Sigmoid colon (tissue), 7 donors: ENCODE results near the gene HAVCR1. TPM values are rescaled to one million over a fixed set of nuclear protein-coding genes. Genes with fewer than 3 reads are reported as not detected.
"Not testable (repeated sequence)": the region's sequence is repeated elsewhere in the genome, so short reads cannot be mapped to it uniquely, and the experiment has no call there.

Source experiments
- DNase-seq: peaks from one replicate; pipeline ENCODE4 v3.0.0-alpha.2; 2019
- H3K27ac ChIP-seq, 4 donors: fragments of 200-600 bp; sonication (generic); one replicate each; pipeline ENCODE4 v1.5.1; 2016 to 2019; ENCODE audit warnings: mild to moderate bottlenecking in 1 of 4
- H3K27me3 ChIP-seq, 3 donors: fragments of 200-600 bp; sonication (generic); one replicate each; pipeline ENCODE4 v1.5.1; 2019; ENCODE audit warnings: mild to moderate bottlenecking in 1 of 3
- H3K36me3 ChIP-seq, 4 donors: fragments of 200-600 bp; sonication (generic); one replicate each; pipeline ENCODE4 v1.5.1; 2016 to 2019
- H3K4me1 ChIP-seq, 4 donors: fragments of 200-600 bp; sonication (generic); one replicate each; pipeline ENCODE4 v1.5.1; 2017 to 2019
- H3K4me3 ChIP-seq, 4 donors: fragments of 200-600 bp; sonication (generic); one replicate each; pipeline ENCODE4 v1.5.1; 2017 to 2019; ENCODE audit warnings: mild to moderate bottlenecking in 2 of 4, moderate library complexity in 1 of 4
- H3K9me3 ChIP-seq, 4 donors: fragments of 200-600 bp in 3 of 4; sonication (generic) in 3 of 4; one replicate each; pipeline versions ENCODE4 v1.5.1 to v1.6.1; 2013 to 2019
- EP300 ChIP-seq, 4 donors: sonication (generic); formaldehyde crosslinking; IDR thresholded peaks; one replicate each; pipeline ENCODE4 v1.6.1; 2017; ENCODE audit warnings: antibody characterized with exemption in 4 of 4
- POLR2A ChIP-seq, 2 donors: fragments of 450-650 bp; IDR thresholded peaks; one replicate each; pipeline ENCODE4 v1.6.1; 2016; ENCODE audit warnings: antibody characterized with exemption in 2 of 2, mild to moderate bottlenecking in 2 of 2, moderate library complexity in 2 of 2
- POLR2AphosphoS5 ChIP-seq, 4 donors: sonication (generic); formaldehyde crosslinking; IDR thresholded peaks; one replicate each; pipeline ENCODE4 v1.6.1; 2017; ENCODE audit warnings: antibody characterized with exemption in 4 of 4
- WGBS, 2 donors: extraction: QIAGEN DNeasy Blood & Tissue Kit; methylation state at CpG; one replicate each; pipeline ENCODE4 v1.1.7; 2013; 5-methylcytosine and 5-hydroxymethylcytosine counted together
- intact Hi-C: fragments of 100-400 bp; cut with DNase I; formaldehyde crosslinking; loops from one replicate; pipeline ENCODE4 v1.15.1; 2023
- polyA plus RNA-seq, 3 donors: library from polyadenylated mRNA; stranded (reverse); fragments of 200-250 nt; gene quantifications; one replicate each; pipeline ENCODE4 v1.2.3, GENCODE V29; 2013
- total RNA-seq, 4 donors: library from RNA; depleted of rRNA; stranded (reverse); fragments of >200 nt; gene quantifications; one replicate each; pipeline ENCODE4 v1.1.0, GENCODE V29; 2016
- TF ChIP-seq, protein P1 (sequence below), 4 experiments: fragments of 450-650 bp in 3 of 4; fragments of 200-600 bp in 1 of 4; IDR thresholded peaks; one replicate each; pipeline ENCODE4 v1.5.1; 2016 to 2019; ENCODE audit warnings: antibody characterized with exemption in 4 of 4, mild to moderate bottlenecking in 3 of 4, moderate library complexity in 2 of 4
- donor health status: healthy with polysubstance abuse.
- donor health status: Bipolar disorder and iron deficiency.
- donor health status: healthy.

The HAVCR1 gene
- total and polyA plus RNA-seq, 7 donors, result 1.5 TPM; not detected in 6

DNA sequence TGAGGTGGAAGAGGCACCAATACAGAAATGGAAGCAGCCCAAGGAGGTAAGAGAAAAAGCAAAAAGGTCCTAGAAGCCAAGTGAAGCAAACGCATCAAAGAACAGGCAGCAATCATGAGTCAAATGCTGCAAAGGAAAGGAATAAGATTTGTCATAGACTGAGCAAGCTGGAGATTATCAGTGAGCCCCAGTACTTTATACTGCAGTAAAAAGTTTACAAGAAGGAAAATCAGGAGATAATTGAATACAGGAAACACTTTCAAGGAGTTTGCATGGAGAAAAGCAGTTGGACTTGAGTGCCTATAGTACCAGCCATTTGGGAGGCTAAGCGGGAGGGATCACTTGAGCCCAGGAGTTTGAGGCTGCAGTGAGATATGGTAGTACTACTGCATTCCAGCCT lies 7.2 kb upstream of the HAVCR1 start:
- no peak overlapping the region for H3K27ac ChIP-seq
- TF ChIP-seq POLR2A (IDR thresholded peaks at IDR 0.05) (no peak), EP300 (IDR thresholded peaks at IDR 0.05) (no peak), POLR2AphosphoS5 (IDR thresholded peaks at IDR 0.05) (no peak)
- TF ChIP-seq, protein P1, sequence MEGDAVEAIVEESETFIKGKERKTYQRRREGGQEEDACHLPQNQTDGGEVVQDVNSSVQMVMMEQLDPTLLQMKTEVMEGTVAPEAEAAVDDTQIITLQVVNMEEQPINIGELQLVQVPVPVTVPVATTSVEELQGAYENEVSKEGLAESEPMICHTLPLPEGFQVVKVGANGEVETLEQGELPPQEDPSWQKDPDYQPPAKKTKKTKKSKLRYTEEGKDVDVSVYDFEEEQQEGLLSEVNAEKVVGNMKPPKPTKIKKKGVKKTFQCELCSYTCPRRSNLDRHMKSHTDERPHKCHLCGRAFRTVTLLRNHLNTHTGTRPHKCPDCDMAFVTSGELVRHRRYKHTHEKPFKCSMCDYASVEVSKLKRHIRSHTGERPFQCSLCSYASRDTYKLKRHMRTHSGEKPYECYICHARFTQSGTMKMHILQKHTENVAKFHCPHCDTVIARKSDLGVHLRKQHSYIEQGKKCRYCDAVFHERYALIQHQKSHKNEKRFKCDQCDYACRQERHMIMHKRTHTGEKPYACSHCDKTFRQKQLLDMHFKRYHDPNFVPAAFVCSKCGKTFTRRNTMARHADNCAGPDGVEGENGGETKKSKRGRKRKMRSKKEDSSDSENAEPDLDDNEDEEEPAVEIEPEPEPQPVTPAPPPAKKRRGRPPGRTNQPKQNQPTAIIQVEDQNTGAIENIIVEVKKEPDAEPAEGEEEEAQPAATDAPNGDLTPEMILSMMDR (IDR thresholded peaks at IDR 0.05), result no peak
- DNase-seq, result no peak
- no peak overlapping the region for H3K4me3 ChIP-seq
- H3K27me3 ChIP-seq, result no peaks in the 10 kb centered on the region
- no peaks in the 10 kb centered on the region for H3K4me1 ChIP-seq
- intact Hi-C loops, result no loop called here
- H3K9me3 ChIP-seq, result no peaks in the 10 kb centered on the region
- 60 to 63% methylated on average over 2 of the region's 2 CpGs for WGBS, 2 donors
- H3K36me3 ChIP-seq, result no peaks in the 10 kb centered on the region

GRCh38 chr5:157063776-157064430 lies 5.0 kb upstream of the HAVCR1 start:
- Histone ChIP-seq H3K4me3 (no peak overlapping the region), H3K9me3 (no peaks in the 10 kb centered on the region), H3K27ac (no peak overlapping the region), H3K27me3 (no peaks in the 10 kb centered on the region), H3K4me1 (no peaks in the 10 kb centered on the region), H3K36me3 (no peaks in the 10 kb centered on the region)
- intact Hi-C loops, result no loop called here
- no peak for DNase-seq
- 43 to 82% methylated on average over 4 of the region's 4 CpGs for WGBS, 2 donors
- TF ChIP-seq POLR2AphosphoS5 (IDR thresholded peaks at IDR 0.05) (no peak), EP300 (IDR thresholded peaks at IDR 0.05) (no peak), POLR2A (IDR thresholded peaks at IDR 0.05) (no peak)
- TF ChIP-seq, protein P1 (IDR thresholded peaks at IDR 0.05), result no peak

DNA sequence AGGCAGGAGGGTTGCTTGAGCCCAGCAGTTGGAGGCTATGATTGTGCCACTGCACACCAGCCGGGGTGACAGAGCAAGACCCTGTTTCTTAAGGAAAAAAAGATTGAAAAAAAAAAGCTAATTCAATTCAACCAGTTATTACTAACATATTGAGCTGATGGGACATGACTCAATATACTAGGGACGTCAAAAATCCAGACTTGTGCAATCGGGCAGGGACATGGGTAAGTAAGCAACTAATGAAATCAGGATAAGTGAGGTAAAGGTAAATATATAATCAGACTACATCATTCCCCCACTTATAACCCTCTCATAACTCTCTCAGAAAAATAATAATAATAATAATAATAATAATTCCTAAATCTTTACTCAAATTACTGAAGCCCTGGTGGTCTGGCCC lies 975 bp upstream of the HAVCR1 start:
- TF ChIP-seq EP300 (IDR thresholded peaks at IDR 0.05) (no peak), POLR2A (IDR thresholded peaks at IDR 0.05) (no peak), POLR2AphosphoS5 (IDR thresholded peaks at IDR 0.05) (no peak)
- TF ChIP-seq, protein P1 (IDR thresholded peaks at IDR 0.05), result no peak

DNA sequence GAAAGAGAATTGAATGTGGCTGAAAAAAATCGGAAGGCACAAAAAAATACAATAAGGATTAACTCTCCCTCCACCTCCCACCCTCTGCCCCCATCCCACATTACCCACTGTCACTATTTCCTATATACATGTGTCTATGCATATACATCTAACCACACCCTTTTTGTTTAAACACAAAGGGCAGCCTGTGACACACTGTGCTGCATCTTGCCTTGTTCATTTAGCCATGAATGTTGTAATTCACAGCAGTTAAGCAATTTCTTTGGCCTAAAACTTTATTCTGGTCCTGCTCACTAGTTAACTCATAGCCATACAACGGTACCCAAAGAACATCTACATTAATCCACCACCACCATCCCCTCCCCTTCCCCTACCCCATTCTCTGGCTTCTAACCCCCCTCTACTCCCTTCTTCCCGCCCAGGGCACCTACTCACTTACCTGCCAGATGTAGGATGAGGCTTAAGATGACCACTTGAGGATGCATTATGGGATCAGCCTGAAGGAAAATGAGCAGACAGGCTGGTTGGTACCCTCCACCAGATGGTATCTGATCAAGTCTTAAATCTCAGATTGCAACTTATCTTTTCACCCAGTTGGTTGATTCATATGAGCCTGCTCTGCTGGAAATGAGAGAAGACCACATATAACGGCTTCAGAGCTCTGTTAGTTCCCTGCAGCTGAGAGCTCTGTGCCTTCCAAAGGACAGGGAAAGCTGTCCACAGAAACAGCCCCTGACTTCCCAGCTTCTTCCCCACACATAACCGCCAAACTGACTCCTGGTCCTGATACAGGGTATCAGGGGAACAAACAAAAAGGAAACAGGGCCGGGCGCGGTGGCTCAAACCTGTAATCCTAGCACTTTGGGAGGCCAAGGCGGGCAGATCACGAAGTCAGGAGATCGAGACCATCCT lies 1.2 kb downstream of the HAVCR1 start:
- intact Hi-C loops, result no loop called here
- TF ChIP-seq, protein P1 (IDR thresholded peaks at IDR 0.05), result no peak
- TF ChIP-seq POLR2A (IDR thresholded peaks at IDR 0.05), result no peak
- no peak for TF ChIP-seq POLR2AphosphoS5 (IDR thresholded peaks at IDR 0.05)
- TF ChIP-seq EP300 (IDR thresholded peaks at IDR 0.05), result no peak
- H3K36me3 ChIP-seq, result no peaks in the 10 kb centered on the region
- no peaks in the 10 kb centered on the region for H3K9me3 ChIP-seq
- 90% methylated on average over 11 of the region's 11 CpGs for WGBS, 2 donors
- no peak for DNase-seq
- no peak overlapping the region for H3K4me3 ChIP-seq
- no peaks in the 10 kb centered on the region for H3K4me1 ChIP-seq
- no peak overlapping the region for H3K27ac ChIP-seq
- no peaks in the 10 kb centered on the region for H3K27me3 ChIP-seq

More for the DNA sequence above, 975 bp upstream of the HAVCR1 start:
- H3K36me3 ChIP-seq, result no peaks in the 10 kb centered on the region
- intact Hi-C loops, result no loop called here
- no peak overlapping the region for H3K27ac ChIP-seq
- DNase-seq, result no peak
- H3K9me3 ChIP-seq, result no peaks in the 10 kb centered on the region
- no peaks in the 10 kb centered on the region for H3K27me3 ChIP-seq
- WGBS, 2 donors, result 92% methylated on average over 3 of the region's 3 CpGs
- H3K4me3 ChIP-seq, result no peak overlapping the region
- H3K4me1 ChIP-seq, result no peaks in the 10 kb centered on the region

- H3K4me1 ChIP-seq, DNase-seq, H3K27me3 ChIP-seq, H3K36me3 ChIP-seq, H3K27ac ChIP-seq, intact Hi-C loops, H3K4me3 ChIP-seq, H3K9me3 ChIP-seq: not testable (repeated sequence)
- 66 to 82% methylated on average over 6 of the region's 6 CpGs for WGBS, 2 donors
Measured at GRCh38 chr5:157056848-157057247, 2.1 kb downstream of the HAVCR1 start.
